HPDE6-E6E7 (cell line): ENCODE results near the gene CACNA1C.
"Not testable (repeated sequence)": the region's sequence is repeated elsewhere in the genome, so short reads cannot be mapped to it uniquely, and the experiment has no call there.

Experiments
- DNase-seq: peaks from one replicate; pipeline ENCODE4 v3.0.0; 2011; ENCODE audit warnings: missing footprints; ENCODE audit errors: extremely low spot score

The CACNA1C gene

GRCh38 chr12:2234091-2234490 is 181.3 kb downstream of the CACNA1C start:
- no peak for DNase-seq

DNA sequence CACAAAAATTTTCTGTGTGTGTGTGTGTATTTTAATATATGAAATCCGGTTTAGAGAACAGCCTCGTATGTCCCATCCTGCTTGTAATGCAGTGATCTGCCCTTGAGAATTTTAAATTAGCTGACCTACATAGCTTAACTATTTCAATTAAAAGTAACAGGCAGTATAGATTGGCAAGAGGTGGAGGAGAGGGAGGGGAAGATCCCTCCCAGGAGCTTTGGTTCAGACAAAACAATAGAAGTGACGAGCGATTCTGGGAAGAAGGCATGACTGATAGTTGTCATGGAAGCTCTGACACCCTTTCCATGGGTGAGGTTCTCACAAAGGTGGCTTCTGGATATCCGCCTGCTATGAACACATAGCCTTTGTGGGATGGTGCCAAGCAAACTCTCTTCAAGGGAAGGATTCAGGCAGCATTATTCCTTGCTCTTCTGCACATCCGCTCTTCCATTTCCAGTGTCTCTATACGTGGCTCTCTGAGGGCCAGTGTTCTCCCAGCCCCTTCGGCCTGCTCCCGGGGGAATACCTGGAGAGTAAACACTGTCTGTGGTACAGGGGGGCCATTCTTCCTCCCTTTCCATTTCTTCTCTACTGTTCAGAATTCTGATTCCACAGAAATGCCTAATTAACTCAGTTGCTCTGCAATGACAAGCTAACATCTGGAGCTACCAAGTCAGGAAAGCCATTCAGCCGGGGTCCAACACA is 182.0 kb downstream of the CACNA1C start:
- no peak for DNase-seq

- DNase-seq = no peak
Measured at GRCh38 chr12:2236506-2237294, 183.9 kb downstream of the CACNA1C start.

DNA sequence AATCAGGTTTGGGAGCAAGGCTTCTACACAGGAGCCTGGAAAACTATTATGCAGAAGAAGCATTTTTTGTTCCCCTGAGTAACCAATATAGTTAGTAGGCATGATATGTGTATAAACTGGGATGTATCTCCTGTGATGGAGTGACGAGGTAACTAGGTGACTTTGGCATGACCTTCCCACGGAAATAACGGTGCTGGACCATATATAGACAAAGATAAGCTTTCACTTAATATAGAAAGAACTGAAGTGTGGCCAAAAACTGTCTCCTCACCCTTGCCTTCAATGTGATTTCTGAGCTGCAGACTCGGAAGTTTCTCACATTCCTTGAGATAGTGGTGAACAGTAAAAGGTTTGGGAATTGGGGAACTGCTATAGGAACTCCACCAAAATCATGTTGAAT is 185.3 kb downstream of the CACNA1C start:
- no peak for DNase-seq

DNA sequence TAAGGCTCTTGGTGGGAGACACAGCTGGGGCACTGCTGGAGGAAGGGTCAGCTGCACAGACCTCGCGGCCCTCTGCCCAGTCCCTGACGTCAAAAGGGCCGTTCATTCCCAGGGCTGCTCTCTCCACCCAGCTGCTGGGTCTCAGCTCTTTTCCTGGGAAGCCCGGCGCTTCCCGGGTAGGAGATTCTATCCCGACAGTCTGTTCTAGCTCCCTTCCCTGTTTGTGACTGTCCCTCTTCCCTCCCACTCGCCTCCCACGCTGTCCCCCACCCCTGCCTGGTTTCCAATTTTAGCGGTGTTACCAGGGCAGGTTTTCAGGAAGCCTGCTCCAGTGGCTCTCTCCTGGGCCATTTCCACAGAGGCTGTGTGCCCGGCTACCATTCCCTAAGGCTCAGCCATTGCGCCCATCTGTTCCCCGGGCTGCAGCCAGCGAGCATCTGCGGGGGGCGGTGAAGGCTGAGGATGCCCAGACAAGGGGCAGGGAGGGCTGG is 186.6 kb downstream of the CACNA1C start:
- DNase-seq = no peak

- DNase-seq = no peak
Measured at GRCh38 chr12:2240390-2240789, 187.6 kb downstream of the CACNA1C start.

DNA sequence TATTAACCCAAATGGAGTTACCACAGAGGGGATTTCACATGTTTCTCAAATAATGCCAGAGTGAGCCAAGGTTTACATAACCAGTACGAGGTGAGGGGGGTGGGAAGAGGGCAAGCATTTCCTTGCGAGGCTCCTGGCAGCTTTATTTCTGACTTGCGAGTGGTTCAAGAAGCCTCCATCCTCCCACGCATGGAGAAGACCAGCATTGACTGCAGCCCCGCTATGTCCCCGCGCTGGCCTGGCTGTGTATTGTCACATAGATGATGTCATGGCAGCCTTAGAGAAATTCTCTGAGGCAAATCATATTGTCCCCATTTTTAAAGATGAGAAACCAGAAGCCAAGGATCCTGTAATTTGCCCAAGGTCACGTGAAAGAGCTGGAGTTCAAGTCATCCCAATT is 188.2 kb downstream of the CACNA1C start:
- no peak for DNase-seq

- DNase-seq = no peak
Measured at GRCh38 chr12:2242216-2242615, 189.4 kb downstream of the CACNA1C start.

- DNase-seq = no peak
Measured at GRCh38 chr12:2242816-2243215, 190.0 kb downstream of the CACNA1C start.

DNA sequence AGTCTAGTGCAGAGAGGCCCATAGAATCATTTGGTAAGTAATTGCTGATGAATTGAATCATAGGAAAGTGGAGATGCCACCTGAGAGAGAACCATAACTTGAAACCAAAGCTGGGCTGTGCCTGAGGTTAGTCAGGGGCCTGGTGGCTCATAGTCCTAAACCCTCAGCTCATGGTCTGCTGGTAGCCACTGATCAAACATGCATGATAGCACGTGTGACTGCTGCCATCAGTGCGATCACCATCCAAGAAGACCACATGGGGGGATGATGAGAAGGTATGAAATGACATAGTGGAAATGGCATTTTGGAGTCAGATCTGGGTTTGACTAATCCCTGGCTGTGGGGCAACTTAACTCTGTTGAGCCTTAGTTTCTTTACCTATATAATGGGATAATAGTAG is 190.5 kb downstream of the CACNA1C start:
- DNase-seq = no peak

DNA sequence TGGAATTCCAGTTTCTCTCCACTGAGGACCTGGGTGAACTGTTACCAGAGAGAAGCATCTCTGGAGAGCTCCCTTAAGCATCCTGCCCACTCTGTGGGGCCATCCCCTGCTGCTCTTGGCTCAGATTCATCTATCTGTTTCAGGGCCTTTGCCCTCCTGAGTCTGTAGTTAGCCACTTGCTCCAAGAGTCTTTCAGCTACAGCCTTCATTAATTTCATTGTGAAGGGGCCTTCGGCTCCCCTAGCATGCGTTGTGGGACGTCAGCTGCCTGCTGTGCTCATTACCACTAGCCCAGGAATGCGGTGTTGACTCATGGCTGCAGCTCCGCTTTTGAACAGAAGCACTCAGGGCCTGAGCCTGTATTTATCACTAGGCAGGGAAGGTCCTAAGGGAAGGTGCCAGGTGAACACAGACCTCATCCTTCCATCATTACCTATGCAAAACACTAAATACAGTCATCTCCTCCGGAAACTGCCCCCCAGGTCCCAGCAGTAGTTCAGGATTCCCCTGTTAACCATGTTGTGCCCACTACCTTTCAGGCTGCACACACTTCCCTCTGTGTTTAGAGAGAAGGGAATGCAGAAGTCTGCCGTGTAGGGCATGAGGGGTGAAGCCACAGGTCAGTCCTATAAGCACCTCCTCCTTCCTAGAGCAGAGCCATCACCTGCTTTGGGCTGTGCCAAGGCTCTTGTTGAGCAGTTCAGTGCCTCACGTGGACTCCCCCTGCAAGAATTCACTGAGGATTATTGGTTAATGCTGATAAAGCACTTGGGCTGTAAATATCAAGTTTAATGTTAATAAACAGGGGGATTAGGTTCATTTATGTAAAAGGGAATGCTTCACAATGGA is 191.4 kb downstream of the CACNA1C start:
- no peak for DNase-seq

DNA sequence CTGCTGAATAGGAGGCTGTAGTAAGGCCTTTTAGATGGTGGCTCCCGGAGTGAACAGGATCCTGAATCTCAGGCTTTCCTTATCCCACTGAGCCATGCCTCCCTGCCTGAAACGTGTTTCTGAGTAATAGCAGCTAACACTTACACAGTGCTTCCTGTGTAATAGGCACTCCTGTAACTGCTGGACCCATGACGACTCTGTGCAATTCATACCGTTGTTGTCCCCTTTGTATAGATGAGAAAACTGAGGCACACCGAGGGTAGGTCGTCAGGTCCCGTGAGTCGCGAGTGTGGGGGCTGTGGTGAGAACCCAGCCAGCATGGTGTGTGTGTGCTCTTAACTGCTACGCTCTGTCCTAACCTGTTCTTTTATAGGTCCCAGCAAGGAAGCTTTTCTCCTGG is 193.6 kb downstream of the CACNA1C start:
- no peak for DNase-seq

- DNase-seq = no peak
Measured at GRCh38 chr12:2247120-2247519, 194.3 kb downstream of the CACNA1C start.

GRCh38 chr12:2247596-2247995 is 194.8 kb downstream of the CACNA1C start:
- DNase-seq = no peak

DNA sequence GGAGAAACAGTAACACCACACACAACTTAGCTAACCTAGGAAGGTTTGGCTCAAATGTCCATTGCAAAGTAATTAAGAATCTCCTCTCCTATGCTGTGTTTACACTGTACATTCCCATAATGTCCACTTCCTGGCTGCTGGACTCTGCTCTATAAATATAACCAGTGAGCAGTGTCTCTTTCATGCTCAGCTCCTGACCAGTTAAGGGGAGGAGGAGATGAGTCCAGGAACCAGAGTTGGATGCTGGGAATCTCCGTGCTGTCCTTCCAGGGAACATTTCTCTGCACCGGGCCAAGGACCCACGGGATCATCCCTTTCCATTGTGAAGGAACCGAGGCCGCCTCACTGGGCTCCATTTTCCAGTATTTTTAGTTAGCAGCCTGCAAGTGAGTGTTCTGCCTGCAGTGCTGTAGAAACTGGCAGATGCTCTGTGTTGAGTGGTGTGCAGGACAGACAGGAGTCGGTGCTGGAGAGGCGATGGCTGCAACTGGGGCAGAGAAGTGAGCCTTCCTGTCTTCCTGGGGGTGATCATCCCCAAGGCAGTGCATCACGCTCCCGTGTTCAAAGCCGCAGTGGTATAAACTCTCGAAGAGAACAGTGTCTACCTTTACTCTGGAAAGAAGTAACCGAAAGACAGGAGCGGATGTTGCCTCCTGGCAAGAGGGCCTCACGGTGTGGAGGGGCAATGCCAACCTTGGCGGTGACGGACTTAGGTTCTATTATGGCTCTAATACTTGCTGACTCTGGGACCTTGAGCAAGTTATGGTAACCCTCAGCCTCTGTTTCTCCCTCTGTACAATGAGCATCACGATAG is 195.5 kb downstream of the CACNA1C start:
- DNase-seq = no peak

GRCh38 chr12:2248901-2249381 is 196.2 kb downstream of the CACNA1C start:
- no peak for DNase-seq

- no peak for DNase-seq
Measured at GRCh38 chr12:2250797-2251196, 198.0 kb downstream of the CACNA1C start.

DNA sequence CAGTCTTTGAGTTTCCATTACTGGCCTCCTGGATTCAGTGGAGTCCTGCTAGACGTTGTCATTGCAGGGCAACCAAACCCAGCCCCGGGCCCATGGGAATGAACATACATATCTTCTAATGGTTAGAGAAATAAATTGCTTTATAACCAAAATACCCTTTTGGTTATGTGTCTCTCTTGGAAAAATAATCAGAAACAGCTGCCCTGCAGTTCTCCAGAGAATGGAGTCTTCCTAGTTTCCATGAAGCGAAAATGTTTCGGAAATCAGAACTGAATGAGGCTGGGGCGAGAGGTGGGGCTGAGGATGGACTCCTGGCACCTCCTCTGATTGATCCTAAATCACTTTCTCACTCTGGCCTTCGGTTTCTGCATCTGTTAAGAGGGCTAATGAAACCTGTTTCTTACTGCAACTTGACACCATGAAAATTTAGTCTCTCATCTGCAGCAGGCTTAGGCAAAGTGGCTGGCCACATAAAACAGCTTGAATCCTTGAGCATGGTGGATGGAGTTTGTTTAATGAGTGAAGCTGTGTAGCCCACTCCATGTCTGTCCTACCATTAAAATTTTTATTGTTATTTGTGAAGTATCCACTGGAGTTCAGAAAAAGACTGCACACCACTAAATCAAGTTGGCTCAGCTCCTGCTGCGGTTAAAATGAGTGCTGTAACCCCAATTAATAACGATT is 198.9 kb downstream of the CACNA1C start:
- DNase-seq = no peak

DNA sequence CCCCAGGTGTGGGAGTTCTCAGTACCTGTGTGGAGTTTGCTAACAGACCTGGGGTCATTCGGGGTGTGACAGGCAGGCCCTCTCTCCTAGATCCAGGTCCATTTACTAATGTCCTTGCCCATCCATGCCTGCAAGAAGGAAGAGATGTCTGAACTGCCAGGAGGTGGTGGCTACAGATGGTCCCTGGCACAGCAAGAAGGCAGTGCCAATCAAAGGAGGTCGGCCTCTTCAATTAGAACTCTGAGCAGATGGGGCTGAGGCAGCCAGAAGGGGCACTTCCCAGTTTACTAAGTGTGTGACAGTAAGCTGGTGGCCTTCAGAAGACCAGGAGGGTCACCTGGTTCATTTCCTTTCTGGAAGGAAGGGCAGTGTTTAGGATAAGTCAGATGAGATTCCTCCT is 202.5 kb downstream of the CACNA1C start:
- no peak for DNase-seq

- DNase-seq = not testable (repeated sequence)
Measured at GRCh38 chr12:2255731-2256130, 202.9 kb downstream of the CACNA1C start.

- DNase-seq = no peak
Measured at GRCh38 chr12:2256453-2256852, 203.7 kb downstream of the CACNA1C start.
